GM12891 (cell line): Measurements from ENCODE around the gene MDN1.

Source experiments
- PAX5 ChIP-seq: IDR thresholded peaks from 2 replicates; pipeline ENCODE4 v1.6.1; 2011; ENCODE audit warnings: low read length, moderate library complexity, mild to moderate bottlenecking; ENCODE audit not compliant: insufficient read depth, severe bottlenecking
- POLR2A ChIP-seq: IDR thresholded peaks from 2 replicates; pipeline ENCODE4 v1.6.1; 2011; ENCODE audit warnings: low read depth, low read length, control low read depth
- POLR2AphosphoS5 ChIP-seq: IDR thresholded peaks from 2 replicates; pipeline ENCODE4 v1.6.1; 2011; ENCODE audit warnings: low read depth, low read length, control low read depth
- POU2F2 ChIP-seq: IDR thresholded peaks from 2 replicates; pipeline ENCODE4 v1.6.1; 2011; ENCODE audit warnings: low read depth, mild to moderate bottlenecking, control low read depth, low read length, moderate library complexity
- SPI1 ChIP-seq: IDR thresholded peaks from 2 replicates; pipeline ENCODE4 v1.6.1; 2011; ENCODE audit warnings: low read depth, low read length, control low read depth
- TAF1 ChIP-seq: IDR thresholded peaks from 2 replicates; pipeline ENCODE4 v1.6.1; 2011; ENCODE audit warnings: low read depth, low read length, control low read depth

- TF ChIP-seq POLR2A, result no peak
- TF ChIP-seq TAF1, result no peak
- TF ChIP-seq POLR2AphosphoS5, result no peak
- no peak for TF ChIP-seq SPI1
- TF ChIP-seq PAX5, result no peak
- no peak for TF ChIP-seq POU2F2
Observed at GRCh38 chr6:89599727-89600126, 219.9 kb downstream of the MDN1 start.
